HCT116 (cell line): ENCODE measurements around the gene ACTL6B.

Experiments used
- CEBPB ChIP-seq: IDR thresholded peaks from 2 replicates; pipeline ENCODE4 v1.6.1; 2012; ENCODE audit warnings: low read depth
- ELF1 ChIP-seq: IDR thresholded peaks from 2 replicates; pipeline ENCODE4 v1.6.1; 2012; ENCODE audit warnings: low read depth, borderline replicate concordance
- EZH2 ChIP-seq: fragments of 200-600 bp; sonication (generic); IDR thresholded peaks from 2 replicates; pipeline ENCODE4 v1.6.1; 2017; ENCODE audit warnings: antibody characterized with exemption, mixed run types
- EZH2phosphoT487 ChIP-seq: fragments of 200-600 bp; IDR thresholded peaks from 2 replicates; pipeline ENCODE4 v1.6.1; 2018; ENCODE audit warnings: antibody characterized with exemption, borderline replicate concordance
- POLR2A ChIP-seq: IDR thresholded peaks from 2 replicates; pipeline ENCODE4 v1.7.0; 2011; ENCODE audit warnings: borderline replicate concordance; ENCODE audit not compliant: insufficient read depth, insufficient read length; ENCODE audit errors: extremely low read depth
- POLR2AphosphoS5 ChIP-seq: IDR thresholded peaks from 2 replicates; pipeline ENCODE4 v1.6.1; 2011; ENCODE audit warnings: mild to moderate bottlenecking, low read depth, low read length, moderate library complexity
- RAD21 ChIP-seq: IDR thresholded peaks from 2 replicates; pipeline ENCODE4 v1.6.1; 2012; ENCODE audit warnings: low read depth, mild to moderate bottlenecking
- YY1 ChIP-seq: IDR thresholded peaks from 2 replicates; pipeline ENCODE4 v1.6.1; 2011; ENCODE audit warnings: low read length, low read depth, moderate library complexity, mild to moderate bottlenecking; ENCODE audit not compliant: insufficient replicate concordance; ENCODE audit errors: extremely low read depth
- ZFX ChIP-seq: fragments of 450-650 bp; IDR thresholded peaks from 2 replicates; pipeline ENCODE4 v1.6.1; 2017
- ZNF274 ChIP-seq: fragments of 200-500 bp; sonication (Bioruptor generic); IDR thresholded peaks from 2 replicates; pipeline ENCODE4 v1.6.1; 2014; ENCODE audit warnings: mild to moderate bottlenecking, low read depth, low read length, inconsistent platforms
- TF ChIP-seq, protein P1 (sequence below), 3 experiments: fragments of 200-600 bp in 1 of 3; sonication (generic) in 1 of 3; IDR thresholded peaks in 2 of 3; conservative IDR thresholded peaks in 1 of 3; 2 replicates each; pipeline ENCODE4 v1.5.1; 2012 to 2017; ENCODE audit warnings: low read depth in 2 of 3, low read length in 2 of 3, antibody characterized with exemption in 1 of 3, borderline replicate concordance in 1 of 3, control low read depth in 1 of 3, mild to moderate bottlenecking in 1 of 3, mixed read lengths in 1 of 3, mixed run types in 1 of 3, moderate library complexity in 1 of 3; ENCODE audit not compliant: insufficient read depth in 1 of 3
- TF ChIP-seq, protein P2 (sequence below): IDR thresholded peaks from 2 replicates; pipeline ENCODE4 v1.6.1; 2012
- TF ChIP-seq, protein P3 (sequence below): IDR thresholded peaks from 2 replicates; pipeline ENCODE4 v1.6.1; 2012; ENCODE audit warnings: low read depth
- TF ChIP-seq, protein P4 (sequence below): IDR thresholded peaks from 2 replicates; pipeline ENCODE4 v1.6.1; 2012

DNA sequence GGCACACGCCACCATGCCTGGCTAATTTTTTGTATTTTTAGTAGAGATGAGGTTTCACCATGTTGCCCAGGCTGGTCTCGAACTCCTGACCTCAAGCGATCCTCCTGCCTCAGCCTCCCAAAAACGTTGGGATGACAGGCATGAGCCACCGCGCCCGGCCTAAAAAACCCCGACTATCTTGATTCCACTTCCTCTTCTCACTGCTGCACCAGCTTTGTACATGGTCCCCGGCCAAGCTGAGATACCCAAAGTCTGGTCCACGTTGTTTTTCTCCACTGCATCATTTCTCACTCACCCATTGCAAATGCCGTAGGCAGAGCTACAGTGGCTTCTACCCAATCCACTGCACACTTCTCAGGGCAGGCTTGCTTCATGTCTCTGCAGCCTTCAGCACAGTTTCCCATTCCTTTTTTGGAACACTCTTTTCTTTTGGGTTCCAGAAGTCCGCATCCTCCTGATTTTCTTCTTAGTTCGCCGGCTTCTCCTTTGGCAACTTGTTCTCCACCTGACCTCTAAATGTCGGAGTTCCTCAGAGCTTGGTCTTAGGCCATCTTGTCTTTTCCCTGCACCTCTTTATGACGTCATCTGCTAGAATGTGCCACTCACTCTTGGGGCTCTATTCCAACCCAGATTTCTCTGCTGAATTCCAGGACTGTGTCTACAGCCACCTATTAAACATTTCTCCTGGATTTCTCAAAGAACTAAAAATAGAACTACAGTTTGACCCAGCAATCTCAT is 11.3 kb upstream of the ACTL6B start:
- TF ChIP-seq ZFX (no peak), POLR2AphosphoS5 (no peak), EZH2 (no peak), RAD21 (no peak), EZH2phosphoT487 (no peak), POLR2A (no peak), ELF1 (no peak), ZNF274 (no peak), YY1 (no peak), CEBPB (no peak)
- TF ChIP-seq, protein P1, sequence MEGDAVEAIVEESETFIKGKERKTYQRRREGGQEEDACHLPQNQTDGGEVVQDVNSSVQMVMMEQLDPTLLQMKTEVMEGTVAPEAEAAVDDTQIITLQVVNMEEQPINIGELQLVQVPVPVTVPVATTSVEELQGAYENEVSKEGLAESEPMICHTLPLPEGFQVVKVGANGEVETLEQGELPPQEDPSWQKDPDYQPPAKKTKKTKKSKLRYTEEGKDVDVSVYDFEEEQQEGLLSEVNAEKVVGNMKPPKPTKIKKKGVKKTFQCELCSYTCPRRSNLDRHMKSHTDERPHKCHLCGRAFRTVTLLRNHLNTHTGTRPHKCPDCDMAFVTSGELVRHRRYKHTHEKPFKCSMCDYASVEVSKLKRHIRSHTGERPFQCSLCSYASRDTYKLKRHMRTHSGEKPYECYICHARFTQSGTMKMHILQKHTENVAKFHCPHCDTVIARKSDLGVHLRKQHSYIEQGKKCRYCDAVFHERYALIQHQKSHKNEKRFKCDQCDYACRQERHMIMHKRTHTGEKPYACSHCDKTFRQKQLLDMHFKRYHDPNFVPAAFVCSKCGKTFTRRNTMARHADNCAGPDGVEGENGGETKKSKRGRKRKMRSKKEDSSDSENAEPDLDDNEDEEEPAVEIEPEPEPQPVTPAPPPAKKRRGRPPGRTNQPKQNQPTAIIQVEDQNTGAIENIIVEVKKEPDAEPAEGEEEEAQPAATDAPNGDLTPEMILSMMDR (IDR thresholded peaks at IDR 0.05 in 2 of 3, conservative IDR thresholded peaks at IDR 0.05 in 1 of 3; ENCODE audit: borderline replicate concordance in 1 of 3, insufficient read depth in 1 of 3, low read depth in 2 of 3, low read length in 2 of 3): no peak
- TF ChIP-seq, protein P2, sequence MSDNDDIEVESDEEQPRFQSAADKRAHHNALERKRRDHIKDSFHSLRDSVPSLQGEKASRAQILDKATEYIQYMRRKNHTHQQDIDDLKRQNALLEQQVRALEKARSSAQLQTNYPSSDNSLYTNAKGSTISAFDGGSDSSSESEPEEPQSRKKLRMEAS: no peak
- TF ChIP-seq, protein P3, sequence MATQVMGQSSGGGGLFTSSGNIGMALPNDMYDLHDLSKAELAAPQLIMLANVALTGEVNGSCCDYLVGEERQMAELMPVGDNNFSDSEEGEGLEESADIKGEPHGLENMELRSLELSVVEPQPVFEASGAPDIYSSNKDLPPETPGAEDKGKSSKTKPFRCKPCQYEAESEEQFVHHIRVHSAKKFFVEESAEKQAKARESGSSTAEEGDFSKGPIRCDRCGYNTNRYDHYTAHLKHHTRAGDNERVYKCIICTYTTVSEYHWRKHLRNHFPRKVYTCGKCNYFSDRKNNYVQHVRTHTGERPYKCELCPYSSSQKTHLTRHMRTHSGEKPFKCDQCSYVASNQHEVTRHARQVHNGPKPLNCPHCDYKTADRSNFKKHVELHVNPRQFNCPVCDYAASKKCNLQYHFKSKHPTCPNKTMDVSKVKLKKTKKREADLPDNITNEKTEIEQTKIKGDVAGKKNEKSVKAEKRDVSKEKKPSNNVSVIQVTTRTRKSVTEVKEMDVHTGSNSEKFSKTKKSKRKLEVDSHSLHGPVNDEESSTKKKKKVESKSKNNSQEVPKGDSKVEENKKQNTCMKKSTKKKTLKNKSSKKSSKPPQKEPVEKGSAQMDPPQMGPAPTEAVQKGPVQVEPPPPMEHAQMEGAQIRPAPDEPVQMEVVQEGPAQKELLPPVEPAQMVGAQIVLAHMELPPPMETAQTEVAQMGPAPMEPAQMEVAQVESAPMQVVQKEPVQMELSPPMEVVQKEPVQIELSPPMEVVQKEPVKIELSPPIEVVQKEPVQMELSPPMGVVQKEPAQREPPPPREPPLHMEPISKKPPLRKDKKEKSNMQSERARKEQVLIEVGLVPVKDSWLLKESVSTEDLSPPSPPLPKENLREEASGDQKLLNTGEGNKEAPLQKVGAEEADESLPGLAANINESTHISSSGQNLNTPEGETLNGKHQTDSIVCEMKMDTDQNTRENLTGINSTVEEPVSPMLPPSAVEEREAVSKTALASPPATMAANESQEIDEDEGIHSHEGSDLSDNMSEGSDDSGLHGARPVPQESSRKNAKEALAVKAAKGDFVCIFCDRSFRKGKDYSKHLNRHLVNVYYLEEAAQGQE: no peak
- TF ChIP-seq, protein P4, sequence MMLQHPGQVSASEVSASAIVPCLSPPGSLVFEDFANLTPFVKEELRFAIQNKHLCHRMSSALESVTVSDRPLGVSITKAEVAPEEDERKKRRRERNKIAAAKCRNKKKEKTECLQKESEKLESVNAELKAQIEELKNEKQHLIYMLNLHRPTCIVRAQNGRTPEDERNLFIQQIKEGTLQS: no peak
